A673 (cell line): ENCODE results near the gene SMAD3. TPM values are rescaled to one million over a fixed set of nuclear protein-coding genes. Genes with fewer than 3 reads are reported as not detected.
A peak's percentile ranks its signal among the peaks of the same experiment; 100 is the strongest.

Experiments used
- BruUV-seq: library from RNA; stranded (reverse); fragments of 400-500 nt; replicated peaks from 2 replicates; lab custom pipeline; 2021; lab: Mats Ljungman, UMichigan
- CTCF ChIA-PET: fragments of 300-600 bp; sonication (Branson Sonifier 250); formaldehyde crosslinking; loops from one replicate; lab custom pipeline; 2022; ENCODE audit warnings: antibody characterized with exemption; lab: Charles Lee
- POLR2A ChIA-PET: fragments of 300-600 bp; sonication (Branson Sonifier 250); formaldehyde crosslinking; loops from one replicate; lab custom pipeline; 2022; ENCODE audit warnings: antibody characterized with exemption; ENCODE audit not compliant: low non-redundant PET; lab: Charles Lee
- DNase-seq: peaks from one replicate; pipeline ENCODE4 v3.0.0-alpha.2; 2015; ENCODE audit warnings: low spot score
- H3K27ac ChIP-seq: fragments of 200-600 bp; sonication (generic); 2 replicates; pipeline ENCODE4 v1.5.1; 2016; ENCODE audit warnings: mixed run types, low read depth, mild to moderate bottlenecking, mixed read lengths, antibody characterized with exemption, low read length; ENCODE audit not compliant: poor library complexity, severe bottlenecking
- H3K27me3 ChIP-seq: fragments of 200-600 bp; sonication (generic); replicated peaks from 2 replicates; pipeline ENCODE4 v1.6.1; 2017; ENCODE audit warnings: mixed run types, low read depth, mild to moderate bottlenecking, mixed read lengths, antibody characterized with exemption, low read length; ENCODE audit not compliant: insufficient read depth, poor library complexity
- H3K36me3 ChIP-seq: fragments of 200-600 bp; sonication (generic); 2 replicates; pipeline ENCODE4 v1.6.1; 2016; ENCODE audit warnings: mixed run types, mild to moderate bottlenecking, mixed read lengths, antibody characterized with exemption, low read length; ENCODE audit not compliant: insufficient read depth, poor library complexity, severe bottlenecking
- H3K4me1 ChIP-seq: fragments of 200-600 bp; sonication (generic); 2 replicates; pipeline ENCODE4 v1.6.1; 2017; ENCODE audit warnings: mixed run types, mild to moderate bottlenecking, mixed read lengths, antibody characterized with exemption, low read length; ENCODE audit not compliant: insufficient read depth, poor library complexity, severe bottlenecking
- H3K4me3 ChIP-seq: fragments of 200-600 bp; sonication (generic); 2 replicates; pipeline ENCODE4 v1.5.1; 2016; ENCODE audit warnings: low read depth, mixed run types, mild to moderate bottlenecking, mixed read lengths, low read length; ENCODE audit not compliant: poor library complexity, severe bottlenecking
- H3K9me3 ChIP-seq: fragments of 200-600 bp; sonication (generic); 2 replicates; pipeline ENCODE4 v1.6.1; 2016; ENCODE audit warnings: mixed run types, low read depth, mild to moderate bottlenecking, mixed read lengths, antibody characterized with exemption, low read length; ENCODE audit not compliant: poor library complexity, severe bottlenecking
- EZH2 ChIP-seq: fragments of 200-600 bp; sonication (generic); IDR thresholded peaks from 2 replicates; pipeline ENCODE4 v1.6.1; 2017; ENCODE audit warnings: borderline replicate concordance, low read depth, mild to moderate bottlenecking, mixed read lengths, antibody characterized with exemption, low read length; ENCODE audit not compliant: poor library complexity, severe bottlenecking
- intact Hi-C: fragments of 100-400 bp; cut with micrococcal nuclease; formaldehyde crosslinking; loops from one replicate; pipeline ENCODE4 v1.10.0; 2022; ENCODE audit not compliant: unreplicated experiment
- total RNA-seq: library from RNA; stranded (reverse); gene quantifications from 2 replicates; pipeline ENCODE4 v1.2.3, GENCODE V29; 2021
- TF ChIP-seq, protein P1 (sequence below): fragments of 300-800, 200-600 bp; sonication (generic); conservative IDR thresholded peaks from 2 replicates; pipeline ENCODE4 v1.5.1; 2017; ENCODE audit warnings: low read depth, mild to moderate bottlenecking, antibody characterized with exemption, low read length, moderate library complexity, mixed read lengths

Gene SMAD3
- total RNA-seq, 1 experiment from 2014 or later: 31.0 TPM

DNA sequence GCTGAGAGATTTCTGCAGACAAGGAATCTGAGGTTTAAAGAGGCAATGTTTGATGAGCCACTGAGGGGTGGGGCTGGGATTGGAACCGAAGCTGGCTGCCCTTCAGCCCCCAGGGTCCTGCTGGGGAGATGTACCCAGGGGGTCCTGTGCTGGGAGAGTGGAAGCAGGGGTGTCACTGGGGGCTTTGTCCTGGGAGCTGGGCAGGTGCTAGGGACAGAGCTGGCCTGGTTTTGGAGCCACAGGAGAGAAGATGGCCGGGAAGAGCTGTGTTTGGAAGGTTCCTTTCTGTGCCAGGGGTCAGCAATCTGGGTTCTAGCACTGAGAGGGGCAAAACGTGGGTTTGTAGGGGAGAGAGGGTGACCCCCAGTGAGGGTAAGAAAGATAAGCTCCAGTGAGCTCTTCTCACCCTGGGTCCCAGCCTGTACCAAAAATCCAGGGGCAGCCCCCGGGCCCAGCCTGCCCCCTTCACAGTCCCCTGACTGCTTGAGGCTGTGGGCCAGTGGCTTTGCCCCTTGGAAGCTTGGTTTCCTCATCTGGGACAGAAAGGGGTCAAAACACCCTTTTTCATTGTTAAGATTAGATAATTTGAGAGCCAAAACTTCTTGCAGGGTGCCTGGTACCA lies 69.6 kb downstream of the SMAD3 start:
- CTCF ChIA-PET: no interaction called here

DNA sequence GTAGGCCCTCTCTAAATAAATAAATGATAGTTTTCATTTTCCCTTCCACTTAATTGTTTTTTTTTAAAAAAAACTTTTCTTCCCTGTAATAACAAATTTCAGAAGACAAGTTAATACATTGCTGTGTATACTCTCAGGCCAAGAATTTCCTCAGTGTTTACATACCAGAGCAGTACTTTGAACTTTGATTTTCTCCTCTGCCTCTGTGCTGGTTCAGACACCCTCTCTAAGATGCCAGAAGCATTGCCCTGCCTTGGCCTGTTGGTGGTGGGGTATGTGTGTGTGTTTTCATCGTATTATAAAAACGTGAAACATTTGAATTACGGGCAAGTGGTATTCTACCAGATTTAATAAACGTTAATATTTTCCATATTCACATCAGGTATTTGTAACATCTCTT lies 70.1 kb downstream of the SMAD3 start:
- Histone ChIP-seq H3K36me3 (no peaks in the 10 kb centered on the region), H3K9me3 (no peaks in the 10 kb centered on the region), H3K27ac (no peak overlapping the region), H3K4me3 (no peak overlapping the region), H3K4me1 (peaks cover 38% of the 10 kb centered on the region), H3K27me3 (no peaks in the 10 kb centered on the region)
- intact Hi-C loops: no loop called here
- DNase-seq: no peak
- ChIA-PET CTCF (no interaction called here), POLR2A (no interaction called here)
- TF ChIP-seq, protein P1, sequence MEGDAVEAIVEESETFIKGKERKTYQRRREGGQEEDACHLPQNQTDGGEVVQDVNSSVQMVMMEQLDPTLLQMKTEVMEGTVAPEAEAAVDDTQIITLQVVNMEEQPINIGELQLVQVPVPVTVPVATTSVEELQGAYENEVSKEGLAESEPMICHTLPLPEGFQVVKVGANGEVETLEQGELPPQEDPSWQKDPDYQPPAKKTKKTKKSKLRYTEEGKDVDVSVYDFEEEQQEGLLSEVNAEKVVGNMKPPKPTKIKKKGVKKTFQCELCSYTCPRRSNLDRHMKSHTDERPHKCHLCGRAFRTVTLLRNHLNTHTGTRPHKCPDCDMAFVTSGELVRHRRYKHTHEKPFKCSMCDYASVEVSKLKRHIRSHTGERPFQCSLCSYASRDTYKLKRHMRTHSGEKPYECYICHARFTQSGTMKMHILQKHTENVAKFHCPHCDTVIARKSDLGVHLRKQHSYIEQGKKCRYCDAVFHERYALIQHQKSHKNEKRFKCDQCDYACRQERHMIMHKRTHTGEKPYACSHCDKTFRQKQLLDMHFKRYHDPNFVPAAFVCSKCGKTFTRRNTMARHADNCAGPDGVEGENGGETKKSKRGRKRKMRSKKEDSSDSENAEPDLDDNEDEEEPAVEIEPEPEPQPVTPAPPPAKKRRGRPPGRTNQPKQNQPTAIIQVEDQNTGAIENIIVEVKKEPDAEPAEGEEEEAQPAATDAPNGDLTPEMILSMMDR: no peak
- no peak for TF ChIP-seq EZH2
- no TSS peak for BruUV-seq

More for the DNA sequence above, 69.6 kb downstream of the SMAD3 start:
- no TSS peak for BruUV-seq
- Histone ChIP-seq H3K27ac (peak overlapping the region; percentile 29), H3K4me1 (peaks cover 38% of the 10 kb centered on the region), H3K9me3 (no peaks in the 10 kb centered on the region), H3K4me3 (no peak overlapping the region), H3K27me3 (no peaks in the 10 kb centered on the region), H3K36me3 (no peaks in the 10 kb centered on the region)
- TF ChIP-seq, protein P1: no peak
- no peak for TF ChIP-seq EZH2
- intact Hi-C loops: no loop called here
- POLR2A ChIA-PET: no interaction called here
- no peak for DNase-seq

DNA sequence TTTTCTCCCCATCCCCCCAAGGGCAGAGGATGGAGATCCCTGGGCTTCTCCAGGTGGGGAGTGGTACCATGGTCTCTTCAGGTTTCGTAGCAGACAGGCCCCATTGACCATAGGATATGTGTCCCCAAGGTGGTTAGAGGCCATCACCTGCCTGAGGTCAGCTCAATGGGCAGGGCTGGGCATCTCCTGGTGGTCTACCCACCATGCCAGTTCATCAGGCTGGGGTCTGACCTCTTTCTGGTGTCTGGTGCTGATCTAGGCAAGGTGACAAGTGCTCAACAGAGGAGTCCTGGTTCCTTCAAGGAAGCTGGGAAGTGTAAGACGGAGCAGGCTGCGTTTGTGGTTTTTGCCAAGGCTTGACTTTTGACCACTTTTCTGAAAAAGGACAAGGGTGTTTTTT lies 71.4 kb downstream of the SMAD3 start:
- POLR2A ChIA-PET: interaction anchor here (0.5 kb wide), 1 partner anchor 178 kb away, joined by 5 read pairs; no protein-coding TSS in a partner anchor
- peaks cover 33% of the 10 kb centered on the region for H3K4me1 ChIP-seq
- no peaks in the 10 kb centered on the region for H3K36me3 ChIP-seq
- TF ChIP-seq, protein P1: no peak
- no peak for TF ChIP-seq EZH2
- H3K27ac ChIP-seq: no peak overlapping the region
- CTCF ChIA-PET: no interaction called here
- no peak for DNase-seq
- BruUV-seq: no TSS peak
- H3K27me3 ChIP-seq: no peaks in the 10 kb centered on the region
- H3K9me3 ChIP-seq: no peaks in the 10 kb centered on the region
- no peak overlapping the region for H3K4me3 ChIP-seq
- intact Hi-C loops: no loop called here
